ENCODE measurements around the gene ARHGEF11.
A peak's percentile ranks its signal among the peaks of the same experiment; 100 is the strongest.

The ARHGEF11 gene

DNA sequence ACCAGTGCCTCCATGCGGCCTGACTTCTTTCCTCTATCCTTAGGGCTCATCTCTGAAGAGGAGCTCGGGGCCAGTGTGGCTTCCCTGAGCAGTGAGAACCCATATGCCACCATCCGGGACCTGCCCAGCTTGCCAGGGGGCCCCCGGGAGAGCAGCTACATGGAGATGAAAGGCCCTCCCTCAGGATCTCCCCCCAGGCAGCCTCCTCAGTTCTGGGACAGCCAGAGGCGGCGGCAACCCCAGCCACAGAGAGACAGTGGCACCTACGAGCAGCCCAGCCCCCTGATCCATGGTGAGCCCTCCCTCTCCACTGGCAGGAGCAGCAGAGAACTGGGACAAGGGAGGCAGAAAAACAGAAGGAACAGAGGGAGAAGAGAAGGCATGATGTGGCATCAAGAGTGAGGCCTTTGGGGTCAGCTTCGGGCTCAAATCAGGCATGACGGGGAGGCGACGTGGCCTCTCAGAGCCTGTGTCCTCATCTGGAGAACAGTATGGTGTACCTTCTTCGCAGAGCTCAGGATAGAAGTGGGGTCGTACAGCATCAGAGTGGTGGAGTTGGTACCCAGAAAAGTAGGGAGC lies 131.6 kb downstream of the ARHGEF11 start:
- H3K9me3 Mint-ChIP-seq: no peaks in the 10 kb centered on the region
- H3K4me3 Mint-ChIP-seq: no peak overlapping the region
- no peak overlapping the region for H3K27ac Mint-ChIP-seq
- peaks cover 58% of the 10 kb centered on the region for H3K27me3 Mint-ChIP-seq
- no peak for DNase-seq
- no peaks in the 10 kb centered on the region for H3K36me3 Mint-ChIP-seq (ENCODE audit: low read depth)
- H3K4me1 Mint-ChIP-seq (ENCODE audit: low read depth): no peaks in the 10 kb centered on the region

DNA sequence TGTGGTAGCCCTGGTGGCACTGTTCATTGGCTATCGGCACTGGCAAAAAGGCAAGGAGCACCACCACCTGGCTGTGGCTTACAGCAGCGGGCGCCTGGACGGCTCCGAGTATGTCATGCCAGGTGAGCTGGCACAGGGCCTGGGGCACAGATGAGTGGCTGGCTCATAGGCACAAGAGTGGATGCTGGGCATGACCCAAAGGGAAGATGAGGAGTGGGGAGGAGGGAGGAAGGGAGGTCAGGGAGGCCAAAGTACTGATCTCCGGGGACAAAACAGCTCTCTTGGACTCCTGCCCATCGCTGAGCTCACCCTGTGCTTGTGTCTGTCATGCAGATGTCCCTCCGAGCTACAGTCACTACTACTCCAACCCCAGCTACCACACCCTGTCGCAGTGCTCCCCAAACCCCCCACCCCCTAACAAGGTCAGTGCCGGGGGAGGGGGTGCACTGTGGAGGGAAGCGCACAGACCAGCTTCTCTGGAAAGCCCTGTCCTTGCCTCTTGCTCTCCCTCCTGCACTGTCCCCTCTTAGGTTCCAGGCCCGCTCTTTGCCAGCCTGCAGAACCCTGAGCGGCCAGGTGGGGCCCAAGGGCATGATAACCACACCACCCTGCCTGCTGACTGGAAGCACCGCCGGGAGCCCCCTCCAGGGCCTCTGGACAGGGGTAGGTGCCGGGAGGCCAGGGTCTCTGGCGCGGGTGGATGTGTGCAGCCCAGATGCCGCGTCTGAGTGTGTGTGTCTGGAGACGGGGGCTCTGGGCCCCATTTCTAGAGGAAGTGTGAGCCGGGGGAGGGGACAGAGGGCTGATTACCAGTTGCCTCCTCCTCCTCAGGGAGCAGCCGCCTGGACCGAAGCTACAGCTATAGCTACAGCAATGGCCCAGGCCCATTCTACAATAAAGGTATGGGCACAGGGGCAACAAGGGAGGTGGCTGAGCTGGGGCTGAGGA lies 132.4 kb downstream of the ARHGEF11 start:
- no peak overlapping the region for H3K4me3 Mint-ChIP-seq
- no peaks in the 10 kb centered on the region for H3K9me3 Mint-ChIP-seq
- peaks cover 51% of the 10 kb centered on the region for H3K27me3 Mint-ChIP-seq

DNA sequence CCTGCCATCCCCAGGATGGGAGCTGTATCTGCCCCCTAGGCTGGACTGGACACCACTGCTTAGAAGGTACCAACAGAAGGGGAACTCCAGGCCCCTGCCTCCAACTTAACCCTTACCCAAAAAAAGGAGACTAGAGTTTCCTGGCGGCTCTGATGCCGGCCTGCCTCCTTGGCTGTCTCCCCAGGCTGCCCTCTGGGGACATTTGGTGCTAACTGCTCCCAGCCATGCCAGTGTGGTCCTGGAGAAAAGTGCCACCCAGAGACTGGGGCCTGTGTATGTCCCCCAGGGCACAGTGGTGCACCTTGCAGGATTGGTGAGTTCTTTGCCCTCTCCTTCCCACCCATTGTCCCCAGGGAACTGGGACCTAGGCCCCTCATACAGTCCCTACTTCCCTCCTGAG lies 133.2 kb downstream of the ARHGEF11 start:
- peaks cover 48% of the 10 kb centered on the region for H3K27me3 Mint-ChIP-seq
- no peaks in the 10 kb centered on the region for H3K9me3 Mint-ChIP-seq
- no peaks in the 10 kb centered on the region for H3K4me1 Mint-ChIP-seq (ENCODE audit: low read depth)
- no peak overlapping the region for H3K27ac Mint-ChIP-seq
- no peak overlapping the region for H3K4me3 Mint-ChIP-seq
- no peaks in the 10 kb centered on the region for H3K36me3 Mint-ChIP-seq (ENCODE audit: low read depth)
- DNase-seq: no peak

More for the DNA sequence above, 132.4 kb downstream of the ARHGEF11 start:
- no peaks in the 10 kb centered on the region for H3K4me1 Mint-ChIP-seq (ENCODE audit: low read depth)
- DNase-seq: no peak
- H3K27ac Mint-ChIP-seq: no peak overlapping the region
- no peaks in the 10 kb centered on the region for H3K36me3 Mint-ChIP-seq (ENCODE audit: low read depth)

DNA sequence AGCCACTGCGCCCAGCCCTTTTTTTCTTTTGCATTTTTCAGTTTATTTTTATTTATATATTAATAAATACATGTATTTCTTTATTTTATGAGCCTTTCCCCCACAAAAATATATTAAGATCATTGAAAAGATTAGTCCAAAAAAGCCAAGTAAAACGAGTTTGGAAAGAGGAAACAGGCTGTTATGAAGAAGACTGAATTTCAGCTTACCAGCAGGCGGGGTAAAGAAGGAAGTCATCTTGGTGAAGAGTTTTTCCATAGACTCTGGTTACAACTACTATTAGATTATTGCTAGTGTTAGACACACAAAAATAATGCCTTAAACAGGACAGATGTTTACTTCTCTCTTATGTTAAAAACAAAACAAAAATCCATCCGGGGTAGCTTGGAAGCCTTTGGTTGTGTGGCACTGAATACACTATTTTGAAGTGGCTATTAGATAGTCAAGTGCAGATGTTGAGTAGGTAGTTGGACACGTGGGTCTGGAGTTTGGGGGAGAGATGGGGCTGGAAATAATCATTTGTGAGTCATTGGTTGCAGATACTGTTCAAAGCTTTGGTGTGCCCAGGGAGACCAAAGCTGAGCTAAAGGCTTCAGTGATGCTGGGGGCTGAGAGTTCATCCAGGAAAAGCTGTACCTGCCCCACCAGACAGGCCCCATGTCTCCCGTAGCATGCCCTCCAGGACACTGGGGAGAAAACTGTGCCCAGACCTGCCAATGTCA lies 133.8 kb downstream of the ARHGEF11 start:
- no peak for DNase-seq
- no peaks in the 10 kb centered on the region for H3K4me1 Mint-ChIP-seq (ENCODE audit: low read depth)
- no peaks in the 10 kb centered on the region for H3K9me3 Mint-ChIP-seq
- peaks cover 45% of the 10 kb centered on the region for H3K27me3 Mint-ChIP-seq
- no peak overlapping the region for H3K27ac Mint-ChIP-seq
- no peaks in the 10 kb centered on the region for H3K36me3 Mint-ChIP-seq (ENCODE audit: low read depth)
- no peak overlapping the region for H3K4me3 Mint-ChIP-seq

DNA sequence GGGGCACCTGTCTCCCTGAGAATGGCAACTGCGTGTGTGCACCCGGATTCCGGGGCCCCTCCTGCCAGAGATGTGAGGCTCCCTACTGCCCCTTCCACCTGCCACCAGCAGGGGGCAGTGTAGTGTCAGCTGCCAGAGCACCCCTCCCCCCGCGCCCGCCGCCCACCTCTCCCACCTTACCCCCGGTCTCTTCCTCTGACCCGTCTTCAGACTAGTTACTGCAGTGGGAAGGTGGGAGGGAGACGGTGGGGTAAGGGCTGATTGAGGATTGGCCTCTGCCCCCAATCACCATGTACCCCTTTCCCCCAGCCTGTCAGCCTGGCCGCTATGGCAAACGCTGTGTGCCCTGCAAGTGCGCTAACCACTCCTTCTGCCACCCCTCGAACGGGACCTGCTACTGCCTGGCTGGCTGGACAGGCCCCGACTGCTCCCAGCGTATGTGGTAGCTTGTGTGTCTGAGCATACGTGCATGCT lies 135.2 kb downstream of the ARHGEF11 start:
- H3K27ac Mint-ChIP-seq: no peak overlapping the region
- peaks cover 37% of the 10 kb centered on the region for H3K27me3 Mint-ChIP-seq
- DNase-seq: peak; percentile 73
- H3K4me1 Mint-ChIP-seq (ENCODE audit: low read depth): no peaks in the 10 kb centered on the region
- H3K4me3 Mint-ChIP-seq: no peak overlapping the region
- H3K9me3 Mint-ChIP-seq: no peaks in the 10 kb centered on the region
- no peaks in the 10 kb centered on the region for H3K36me3 Mint-ChIP-seq (ENCODE audit: low read depth)

DNA sequence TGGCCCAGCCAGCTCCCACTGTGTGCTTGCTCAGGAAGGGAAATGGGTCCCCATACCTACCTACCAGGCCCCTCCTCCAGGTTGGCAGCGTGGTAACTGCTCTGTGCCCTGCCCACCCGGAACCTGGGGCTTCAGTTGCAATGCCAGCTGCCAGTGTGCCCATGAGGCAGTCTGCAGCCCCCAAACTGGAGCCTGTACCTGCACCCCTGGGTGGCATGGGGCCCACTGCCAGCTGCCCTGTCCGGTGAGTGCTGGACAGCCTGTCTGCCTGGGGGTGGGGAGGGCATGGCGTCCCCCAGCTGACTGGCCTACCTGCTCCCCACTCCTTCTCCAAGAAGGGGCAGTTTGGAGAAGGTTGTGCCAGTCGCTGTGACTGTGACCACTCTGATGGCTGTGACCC lies 135.9 kb downstream of the ARHGEF11 start:
- Mint-ChIP-seq H3K27me3 (peaks cover 31% of the 10 kb centered on the region), H3K36me3 (ENCODE audit: low read depth) (no peaks in the 10 kb centered on the region), H3K27ac (no peak overlapping the region), H3K4me3 (no peak overlapping the region), H3K9me3 (no peaks in the 10 kb centered on the region), H3K4me1 (ENCODE audit: low read depth) (no peaks in the 10 kb centered on the region)
- no peak for DNase-seq

DNA sequence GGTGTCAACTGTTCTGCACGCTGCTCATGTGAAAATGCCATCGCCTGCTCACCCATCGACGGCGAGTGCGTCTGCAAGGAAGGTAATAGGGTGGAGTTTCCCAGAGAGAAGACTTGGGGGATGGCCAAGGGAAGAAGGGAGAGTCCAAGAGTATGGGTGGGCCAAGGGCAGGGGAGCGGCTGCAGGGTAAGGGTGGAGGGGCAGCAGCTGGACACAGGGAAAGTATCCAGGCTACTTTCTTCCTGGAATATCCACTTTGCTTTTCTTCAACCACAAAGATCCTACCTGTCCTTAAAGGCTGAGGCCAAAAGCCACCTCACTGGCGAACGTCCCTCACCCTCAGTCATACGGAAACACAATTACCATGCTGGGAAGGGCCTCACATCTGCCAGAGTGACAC lies 136.6 kb downstream of the ARHGEF11 start:
- Mint-ChIP-seq H3K9me3 (no peaks in the 10 kb centered on the region), H3K36me3 (ENCODE audit: low read depth) (no peaks in the 10 kb centered on the region), H3K27me3 (peaks cover 26% of the 10 kb centered on the region), H3K4me3 (no peak overlapping the region), H3K27ac (no peak overlapping the region), H3K4me1 (ENCODE audit: low read depth) (no peaks in the 10 kb centered on the region)
- no peak for DNase-seq

DNA sequence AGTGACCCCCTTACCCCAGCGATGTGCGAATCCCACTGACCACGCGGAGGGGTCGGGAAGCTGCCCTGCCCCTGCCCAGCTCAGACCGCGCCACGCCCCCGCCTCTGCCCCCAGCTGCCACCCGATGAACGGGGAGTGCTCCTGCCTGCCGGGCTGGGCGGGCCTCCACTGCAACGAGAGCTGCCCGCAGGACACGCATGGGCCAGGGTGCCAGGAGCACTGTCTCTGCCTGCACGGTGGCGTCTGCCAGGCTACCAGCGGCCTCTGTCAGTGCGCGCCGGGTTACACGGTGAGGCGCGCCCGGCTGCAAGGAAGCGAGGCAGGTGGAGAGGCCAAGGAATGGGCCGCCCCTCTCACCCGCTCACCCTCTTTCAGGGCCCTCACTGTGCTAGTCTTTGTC lies 137.0 kb downstream of the ARHGEF11 start:
- Mint-ChIP-seq H3K4me3 (no peak overlapping the region), H3K27me3 (peaks cover 23% of the 10 kb centered on the region), H3K27ac (no peak overlapping the region), H3K9me3 (no peaks in the 10 kb centered on the region), H3K4me1 (ENCODE audit: low read depth) (no peaks in the 10 kb centered on the region), H3K36me3 (ENCODE audit: low read depth) (no peaks in the 10 kb centered on the region)
- no peak for DNase-seq

DNA sequence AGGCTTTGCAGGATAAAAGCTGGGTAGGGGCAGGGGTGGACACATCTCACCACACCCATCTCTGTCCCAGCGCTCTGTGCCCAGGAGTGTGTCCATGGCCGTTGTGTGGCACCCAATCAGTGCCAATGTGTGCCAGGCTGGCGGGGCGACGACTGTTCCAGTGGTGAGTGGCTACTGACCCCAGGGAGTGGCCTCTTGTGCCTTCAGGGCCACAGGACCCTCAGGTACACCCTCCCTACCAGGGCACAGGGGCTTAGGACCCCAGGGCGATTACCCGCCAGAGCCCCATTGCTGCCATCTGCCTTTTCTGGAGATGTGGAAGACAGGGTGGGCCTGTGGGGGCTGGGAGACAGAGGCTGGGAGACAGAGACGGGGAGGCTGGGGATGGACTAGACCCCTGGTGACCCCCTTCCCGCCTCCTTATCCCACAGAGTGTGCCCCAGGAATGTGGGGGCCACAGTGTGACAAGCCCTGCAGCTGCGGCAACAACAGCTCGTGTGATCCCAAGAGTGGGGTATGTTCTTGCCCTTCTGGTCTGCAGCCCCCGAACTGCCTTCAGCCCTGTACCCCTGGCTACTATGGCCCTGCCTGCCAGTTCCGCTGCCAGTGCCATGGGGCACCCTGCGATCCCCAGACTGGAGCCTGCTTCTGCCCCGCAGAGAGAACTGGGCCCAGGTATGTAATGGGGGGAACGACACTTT lies 139.2 kb downstream of the ARHGEF11 start:
- no peaks in the 10 kb centered on the region for H3K36me3 Mint-ChIP-seq (ENCODE audit: low read depth)

DNA sequence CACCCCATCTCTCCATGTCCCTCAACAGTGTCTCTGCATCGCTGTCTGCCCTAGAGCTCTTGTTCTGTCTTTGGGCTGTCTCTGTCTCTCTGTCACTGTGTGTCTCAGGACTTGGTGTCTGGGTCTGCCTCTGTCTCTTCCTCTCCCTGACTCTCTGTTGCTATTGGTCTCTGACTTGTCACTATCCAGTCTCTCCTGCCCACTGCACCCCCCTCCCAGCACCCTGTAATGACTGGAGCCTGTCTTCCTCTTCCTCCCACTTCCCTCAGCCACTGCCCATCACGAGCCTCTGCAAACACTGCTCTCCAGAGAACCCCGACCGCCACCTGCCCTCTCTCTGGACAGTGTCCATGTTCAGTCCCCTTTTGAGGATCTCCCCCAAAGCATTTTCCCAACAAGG lies 139.9 kb downstream of the ARHGEF11 start:
- H3K4me3 Mint-ChIP-seq: no peak overlapping the region
- H3K4me1 Mint-ChIP-seq (ENCODE audit: low read depth): no peaks in the 10 kb centered on the region
- no peaks in the 10 kb centered on the region for H3K36me3 Mint-ChIP-seq (ENCODE audit: low read depth)
- H3K27me3 Mint-ChIP-seq: peaks cover 16% of the 10 kb centered on the region
- H3K27ac Mint-ChIP-seq: no peak overlapping the region
- H3K9me3 Mint-ChIP-seq: no peaks in the 10 kb centered on the region
- no peak for DNase-seq

More for the DNA sequence above, 139.2 kb downstream of the ARHGEF11 start:
- Mint-ChIP-seq H3K4me3 (no peak overlapping the region), H3K27me3 (peaks cover 15% of the 10 kb centered on the region), H3K4me1 (ENCODE audit: low read depth) (no peaks in the 10 kb centered on the region), H3K27ac (no peak overlapping the region), H3K9me3 (no peaks in the 10 kb centered on the region)
- no peak for DNase-seq

DNA sequence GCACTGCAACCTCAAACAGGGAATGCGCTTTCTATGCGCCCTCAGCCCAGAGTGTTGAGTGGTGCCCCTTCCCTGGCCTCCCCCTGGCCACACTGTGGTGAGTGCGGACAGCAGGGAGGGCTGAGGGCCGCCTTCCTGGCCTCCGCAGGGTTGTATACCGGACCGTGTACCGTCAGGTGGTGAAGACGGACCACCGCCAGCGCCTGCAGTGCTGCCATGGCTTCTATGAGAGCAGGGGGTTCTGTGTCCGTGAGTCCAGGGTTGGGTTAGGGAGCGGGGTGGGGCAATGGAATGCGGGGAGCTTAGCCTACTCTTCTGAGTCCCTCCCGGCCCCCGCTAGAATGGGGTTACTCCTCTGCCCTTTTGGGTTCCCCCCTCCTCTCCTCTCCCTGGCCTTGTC lies 140.4 kb downstream of the ARHGEF11 start:
- Mint-ChIP-seq H3K9me3 (no peaks in the 10 kb centered on the region), H3K27me3 (peaks cover 14% of the 10 kb centered on the region), H3K4me3 (no peak overlapping the region), H3K4me1 (ENCODE audit: low read depth) (no peaks in the 10 kb centered on the region), H3K27ac (no peak overlapping the region), H3K36me3 (ENCODE audit: low read depth) (no peaks in the 10 kb centered on the region)
- no peak for DNase-seq

DNA sequence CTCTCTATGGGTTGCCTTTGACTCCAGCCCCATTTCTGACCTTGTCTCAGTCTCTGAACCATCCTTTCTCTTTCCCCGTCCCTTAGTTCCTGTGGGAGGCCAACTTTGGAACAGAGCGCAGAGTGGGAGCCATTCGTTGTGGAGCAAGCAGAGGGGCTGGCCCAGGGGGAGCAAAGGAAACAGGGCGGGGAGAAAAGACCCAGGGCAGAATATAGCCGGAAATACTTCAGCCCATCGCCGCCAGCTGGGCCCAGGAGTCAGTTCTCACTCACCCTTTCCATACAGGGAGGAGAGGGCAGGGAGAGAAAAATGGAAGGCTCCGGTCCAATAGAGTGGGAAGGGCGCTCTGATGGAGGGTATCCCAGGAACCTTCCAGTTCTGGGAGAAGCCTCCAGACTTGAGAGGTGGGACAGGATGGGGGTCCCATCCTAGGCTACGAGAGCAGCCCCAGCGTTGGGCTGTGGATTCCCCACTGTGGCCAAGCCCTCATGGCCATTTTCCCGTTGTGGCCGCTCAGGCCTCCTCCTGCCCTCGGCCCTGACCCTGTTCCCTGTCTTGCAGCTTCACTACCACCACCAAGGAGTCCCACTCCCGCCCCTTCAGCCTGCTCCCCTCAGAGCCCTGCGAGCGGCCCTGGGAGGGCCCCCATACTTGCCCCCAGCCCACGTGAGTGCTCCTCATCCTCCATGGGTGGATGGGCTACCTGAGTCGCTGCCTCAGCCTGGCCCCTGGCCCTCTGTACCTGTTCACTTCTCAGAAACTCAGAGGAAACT lies 141.2 kb downstream of the ARHGEF11 start:
- Mint-ChIP-seq H3K27me3 (peaks cover 14% of the 10 kb centered on the region), H3K4me3 (no peak overlapping the region), H3K36me3 (ENCODE audit: low read depth) (no peaks in the 10 kb centered on the region), H3K9me3 (no peaks in the 10 kb centered on the region), H3K27ac (no peak overlapping the region), H3K4me1 (ENCODE audit: low read depth) (no peaks in the 10 kb centered on the region)
- DNase-seq: no peak

DNA sequence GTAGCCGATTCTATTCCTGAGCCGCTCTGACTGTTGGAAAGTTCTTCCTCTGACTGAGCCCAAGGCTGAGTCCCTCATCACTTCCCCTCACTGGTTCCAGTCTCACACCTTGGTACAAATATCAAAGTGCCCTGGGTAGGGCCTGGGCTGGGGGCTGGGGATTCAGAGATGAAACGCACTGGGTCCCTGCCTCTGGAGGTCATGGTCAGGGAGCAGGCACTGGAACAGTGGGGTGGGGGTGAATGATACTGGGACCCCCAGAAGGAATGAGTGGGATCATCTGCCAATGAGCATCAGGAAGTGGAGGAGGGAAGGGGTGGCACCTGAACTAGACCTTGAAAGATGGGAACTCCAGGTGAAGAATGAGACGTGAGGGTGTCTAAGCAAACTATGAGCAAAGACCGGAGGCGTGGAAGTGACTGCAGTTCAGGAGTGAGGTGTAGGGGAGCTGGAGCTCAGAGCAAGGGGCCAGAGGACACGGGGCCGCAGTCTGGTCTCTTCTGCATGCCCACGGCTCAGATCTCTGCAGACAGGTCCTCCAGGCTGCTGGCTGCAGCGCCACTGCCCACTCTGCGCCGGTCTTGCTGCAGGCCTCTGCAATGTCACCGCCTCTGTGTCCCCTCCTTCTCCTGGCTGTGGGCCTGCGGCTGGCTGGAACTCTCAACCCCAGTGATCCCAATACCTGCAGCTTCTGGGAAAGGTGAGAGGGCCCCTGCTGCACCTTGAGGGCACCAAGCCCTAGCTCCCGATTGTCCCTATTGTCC lies 142.0 kb downstream of the ARHGEF11 start:
- H3K4me3 Mint-ChIP-seq: no peak overlapping the region
- H3K27me3 Mint-ChIP-seq: peaks cover 21% of the 10 kb centered on the region
- H3K27ac Mint-ChIP-seq: no peak overlapping the region
- no peaks in the 10 kb centered on the region for H3K36me3 Mint-ChIP-seq (ENCODE audit: low read depth)
- H3K9me3 Mint-ChIP-seq: no peaks in the 10 kb centered on the region
- DNase-seq: no peak
- no peaks in the 10 kb centered on the region for H3K4me1 Mint-ChIP-seq (ENCODE audit: low read depth)

Data from activated T-cell treated with anti-CD3 and anti-CD28 coated beads, Interleukin-2, amount 50 U/mL, for 24 hours (primary cell).